Measurements from ENCODE around the gene ATP5PB.
A peak's percentile ranks its signal among the peaks of the same experiment; 100 is the strongest.

Gene ATP5PB, protein sequence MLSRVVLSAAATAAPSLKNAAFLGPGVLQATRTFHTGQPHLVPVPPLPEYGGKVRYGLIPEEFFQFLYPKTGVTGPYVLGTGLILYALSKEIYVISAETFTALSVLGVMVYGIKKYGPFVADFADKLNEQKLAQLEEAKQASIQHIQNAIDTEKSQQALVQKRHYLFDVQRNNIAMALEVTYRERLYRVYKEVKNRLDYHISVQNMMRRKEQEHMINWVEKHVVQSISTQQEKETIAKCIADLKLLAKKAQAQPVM

GRCh38 chr1:111448918-111449702, at the start of gene ATP5PB, which contains the start of gene WDR77:
Gene ATP5PB (plus strand): TSS chr1:111449464. CDS start chr1:111449542, 78 bp downstream.
Gene WDR77 (minus strand): TSS chr1:111449256. CDS start chr1:111449169, 87 bp downstream.
- peak; percentile 100 for DNase-seq

- peak; percentile 22 to 84 for DNase-seq
These were observed 49.3 kb upstream of the ATP5PB start for GRCh38 chr1:111399792-111400610.

DNA sequence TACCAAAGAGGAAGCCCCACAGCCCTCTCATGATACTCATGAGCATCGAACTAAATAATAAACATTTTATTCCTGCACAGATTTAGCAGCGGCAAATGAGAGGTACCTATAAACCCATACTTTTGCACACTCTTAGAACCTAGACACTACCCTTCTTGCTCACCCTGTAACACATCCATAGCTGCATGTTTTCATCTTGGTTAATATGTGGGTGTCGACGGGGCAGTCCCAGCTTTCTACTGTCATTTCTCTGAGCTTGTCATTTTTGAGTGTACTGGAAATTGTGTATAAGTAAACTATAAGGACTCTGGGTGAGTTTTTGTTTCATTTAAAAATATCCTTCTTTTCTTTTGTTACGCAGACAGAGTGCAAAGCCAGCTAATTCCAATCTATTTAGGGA, 47.2 kb upstream of the ATP5PB start:
- DNase-seq = no peak

GRCh38 chr1:111404588-111404987, 44.7 kb upstream of the ATP5PB start:
- no peak for DNase-seq

DNA sequence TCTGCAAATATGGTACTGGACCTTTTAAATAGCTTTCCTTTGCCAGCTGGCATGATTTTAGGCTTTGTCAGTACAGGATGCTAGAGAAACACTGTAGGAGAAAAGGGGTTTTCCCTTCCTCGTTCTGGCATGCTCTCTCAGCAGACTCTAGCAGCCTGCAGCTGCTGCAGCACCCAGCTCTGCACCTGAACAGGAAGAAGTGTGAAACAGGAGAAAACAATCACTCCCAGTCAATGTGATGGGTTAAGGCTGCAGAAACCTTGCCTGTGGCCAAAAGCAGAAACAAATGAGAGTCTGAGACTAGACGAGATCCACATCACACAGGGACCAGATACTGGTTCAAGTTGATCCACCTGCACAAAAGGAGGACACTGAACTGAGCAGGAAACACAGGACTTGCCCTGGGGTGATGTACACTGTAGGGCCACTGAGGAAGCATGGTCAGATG, 42.9 kb upstream of the ATP5PB start:
- DNase-seq = no peak

DNA sequence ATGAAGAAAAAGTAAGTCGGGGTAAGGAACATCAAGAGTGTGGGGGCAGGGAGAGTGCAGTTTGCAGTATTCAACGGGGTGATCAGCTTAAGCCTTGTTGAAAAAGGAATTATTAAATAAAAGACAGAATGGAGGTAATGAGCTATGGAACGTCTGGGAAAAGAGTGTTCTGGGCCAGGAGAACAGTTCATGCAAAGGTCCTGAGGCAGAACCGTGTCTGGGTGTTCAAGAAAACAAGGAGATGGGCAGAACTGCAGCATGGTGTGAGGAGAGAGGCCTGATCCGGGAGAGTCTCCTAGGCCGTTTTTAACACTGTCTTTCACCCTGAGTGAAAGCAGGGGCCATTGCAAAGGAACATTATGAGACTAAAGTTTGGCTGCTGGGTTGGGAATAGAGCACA, 42.0 kb upstream of the ATP5PB start:
- no peak for DNase-seq

DNA sequence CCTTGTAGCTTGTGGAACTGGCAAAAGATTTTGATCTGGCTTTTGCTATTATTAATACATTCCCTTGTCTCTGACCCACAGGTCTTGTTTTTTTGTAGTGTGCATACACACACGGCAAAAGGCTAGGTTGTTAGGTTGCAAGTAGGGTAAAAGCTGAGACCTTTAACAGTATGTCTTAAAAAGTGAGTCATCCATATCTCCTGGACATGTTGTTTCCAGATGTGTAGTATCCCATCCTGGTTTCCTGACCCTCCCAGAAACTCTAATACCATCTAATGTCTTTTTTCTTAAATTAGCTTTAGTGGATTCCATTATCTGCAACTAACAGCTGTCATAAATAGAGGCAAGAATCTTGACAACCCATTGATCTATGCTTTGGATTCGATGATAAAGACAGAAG, 36.4 kb upstream of the ATP5PB start:
- no peak for DNase-seq

DNA sequence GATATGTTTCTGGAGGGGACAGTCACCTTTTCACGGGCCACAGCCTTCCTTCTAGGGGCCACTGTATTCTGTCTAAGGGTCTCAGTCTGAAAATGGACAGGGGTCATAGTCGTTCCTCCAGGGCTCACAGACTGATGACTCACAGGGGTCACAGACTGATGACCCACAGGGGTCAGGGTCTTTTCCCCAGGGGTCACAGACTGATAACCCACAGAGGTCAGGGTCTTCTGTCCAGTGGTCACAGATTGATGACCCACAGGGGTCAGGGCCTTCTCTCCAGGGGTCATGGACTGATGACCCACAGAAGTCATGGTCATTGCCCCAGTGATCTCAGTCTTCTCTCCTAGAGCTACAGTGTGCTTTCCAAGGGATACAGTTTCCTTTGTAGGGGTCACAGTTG, 34.5 kb upstream of the ATP5PB start:
- DNase-seq = no peak

GRCh38 chr1:111415461-111415860, 33.8 kb upstream of the ATP5PB start:
- no peak for DNase-seq

DNA sequence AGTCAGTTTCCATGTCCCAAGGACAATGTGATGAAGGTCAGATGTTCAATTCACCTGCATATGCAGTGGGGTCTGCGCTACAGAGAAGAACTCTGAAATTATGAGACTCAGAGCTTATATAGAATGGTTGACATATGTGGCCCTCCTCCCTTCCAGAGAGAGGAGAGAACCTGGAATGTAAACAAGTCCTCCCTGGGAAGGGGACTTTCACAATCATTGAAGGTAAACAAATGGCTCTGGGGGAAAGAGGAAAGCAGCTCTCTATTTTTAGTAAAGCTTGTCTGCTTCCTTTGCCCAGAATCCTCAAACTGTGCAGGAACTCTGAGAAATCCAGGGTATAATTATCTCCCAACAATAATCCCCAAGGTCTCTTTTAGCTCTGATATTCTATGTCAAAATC, 31.5 kb upstream of the ATP5PB start:
- DNase-seq = no peak

GRCh38 chr1:111419037-111419436, 30.2 kb upstream of the ATP5PB start:
- DNase-seq = no peak

DNA sequence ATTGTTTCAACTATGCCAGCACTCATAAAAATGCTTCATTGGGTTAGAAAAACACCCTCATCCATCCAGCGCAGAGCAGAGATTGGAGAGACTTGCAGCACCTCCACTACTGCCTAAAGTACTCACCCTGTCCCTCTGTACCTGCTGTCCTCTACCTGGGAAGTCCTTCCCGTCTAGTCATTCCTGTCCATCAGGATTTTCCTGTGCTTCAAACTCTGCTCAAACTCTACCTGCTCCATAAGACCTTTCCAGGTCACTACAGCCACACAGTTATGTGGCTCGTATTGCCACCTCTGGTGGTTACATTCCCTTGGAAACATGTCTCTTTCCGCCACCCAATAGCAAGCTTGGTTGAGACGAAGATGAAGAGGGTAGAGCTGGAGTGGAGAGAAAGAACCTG, 28.9 kb upstream of the ATP5PB start:
- DNase-seq = no peak

DNA sequence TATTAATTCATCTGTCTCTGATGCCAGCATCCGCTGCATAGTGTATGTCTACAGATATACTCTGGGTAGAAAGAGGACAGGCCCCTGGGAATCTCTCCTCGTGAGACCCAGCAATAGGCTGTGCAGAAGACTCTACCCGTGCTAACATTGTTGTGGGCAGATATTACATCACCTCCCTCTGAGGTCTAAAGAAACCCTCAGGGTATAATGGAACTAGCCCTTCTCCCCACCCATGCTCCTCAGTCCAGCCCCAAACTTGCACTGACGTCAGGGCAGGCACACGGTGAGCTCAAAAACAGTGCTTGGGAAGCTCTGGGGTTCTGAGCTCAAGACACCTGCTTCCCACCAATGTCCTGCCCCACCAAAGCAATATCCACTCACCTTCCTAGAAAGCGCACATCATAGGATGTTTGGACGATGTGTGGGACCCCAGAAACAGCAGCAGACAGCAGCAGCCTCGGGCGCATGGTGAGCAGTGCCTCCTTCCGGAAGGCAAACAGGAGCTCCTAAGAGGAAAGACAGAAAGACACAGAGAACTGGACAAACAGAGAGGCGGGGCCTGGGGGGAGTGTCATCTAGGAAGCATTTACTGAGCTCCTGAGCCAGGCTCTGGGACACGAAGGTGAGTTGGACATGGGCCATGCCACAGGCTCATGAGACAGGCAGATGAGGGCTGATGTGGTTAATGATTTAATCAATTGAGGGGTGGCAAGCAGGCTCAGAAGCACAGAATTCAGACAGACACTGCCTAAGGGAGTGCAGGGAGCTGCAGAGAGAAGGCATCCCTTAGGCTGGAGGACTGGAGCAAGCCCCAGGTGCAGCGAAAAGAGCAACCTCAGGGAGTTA, 26.5 kb upstream of the ATP5PB start:
- no peak for DNase-seq

GRCh38 chr1:111424281-111424680, 25.0 kb upstream of the ATP5PB start:
- no peak for DNase-seq

DNA sequence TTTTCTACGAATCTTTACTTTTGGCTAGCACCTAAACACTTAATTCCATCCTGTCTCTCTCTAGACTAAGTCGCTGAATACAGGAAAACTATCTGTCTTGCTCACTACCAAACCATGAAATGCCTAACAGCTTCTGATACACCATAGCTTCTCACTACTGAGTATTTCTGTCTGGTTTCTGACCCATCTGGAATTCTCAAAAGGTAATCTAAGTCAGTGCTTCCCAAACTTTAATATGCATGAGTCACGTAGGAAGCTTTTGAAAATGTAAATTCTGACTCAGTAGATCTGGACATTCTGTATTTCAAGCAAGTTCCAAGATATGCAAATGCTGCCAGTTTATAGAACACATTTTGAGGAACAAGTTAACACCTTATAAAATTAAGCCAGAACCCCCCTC, 12.5 kb upstream of the ATP5PB start:
- DNase-seq = no peak

DNA sequence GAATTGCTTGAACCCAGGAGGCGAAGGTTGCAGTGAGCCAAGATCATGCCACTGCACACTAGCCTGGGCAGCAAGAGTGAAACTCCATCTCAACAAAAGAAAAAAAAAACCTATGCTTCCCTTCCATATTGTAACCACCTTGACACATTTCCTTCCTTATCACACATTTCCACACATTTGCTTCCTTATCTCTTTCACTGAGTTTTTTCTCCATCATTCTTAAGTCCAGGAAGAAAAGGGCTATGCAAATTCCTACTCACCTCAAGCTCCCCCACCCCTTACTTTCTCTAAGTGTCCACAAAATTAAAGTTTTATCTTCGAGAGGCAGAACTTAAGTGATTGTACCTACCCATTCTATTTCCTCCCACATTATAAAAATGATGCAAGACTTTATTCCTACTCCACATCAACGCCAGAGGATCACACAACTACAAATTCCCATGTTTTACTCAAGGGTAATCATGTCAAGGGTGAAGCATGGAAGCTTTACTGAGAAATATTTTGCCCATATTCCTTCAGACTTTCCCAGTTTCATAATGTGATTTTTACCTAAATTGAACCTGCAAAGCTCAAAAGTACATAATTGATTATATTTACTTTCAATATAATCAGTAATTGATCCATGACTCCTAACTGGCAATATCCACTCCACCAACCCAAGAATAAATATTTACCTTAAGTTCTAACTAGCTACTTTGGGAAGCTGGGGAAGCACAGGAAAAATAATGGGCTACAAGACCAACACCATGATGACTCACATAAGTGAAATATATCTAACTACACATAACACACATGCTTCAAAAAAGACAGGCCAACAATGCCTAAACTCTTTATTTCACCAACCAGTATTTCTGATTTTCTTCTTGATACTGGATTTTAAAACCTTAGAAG, 9.6 kb upstream of the ATP5PB start:
- DNase-seq = no peak

GRCh38 chr1:111441573-111442192, 7.6 kb upstream of the ATP5PB start:
- DNase-seq = no peak

GRCh38 chr1:111442457-111442856, 6.8 kb upstream of the ATP5PB start:
- no peak for DNase-seq

DNA sequence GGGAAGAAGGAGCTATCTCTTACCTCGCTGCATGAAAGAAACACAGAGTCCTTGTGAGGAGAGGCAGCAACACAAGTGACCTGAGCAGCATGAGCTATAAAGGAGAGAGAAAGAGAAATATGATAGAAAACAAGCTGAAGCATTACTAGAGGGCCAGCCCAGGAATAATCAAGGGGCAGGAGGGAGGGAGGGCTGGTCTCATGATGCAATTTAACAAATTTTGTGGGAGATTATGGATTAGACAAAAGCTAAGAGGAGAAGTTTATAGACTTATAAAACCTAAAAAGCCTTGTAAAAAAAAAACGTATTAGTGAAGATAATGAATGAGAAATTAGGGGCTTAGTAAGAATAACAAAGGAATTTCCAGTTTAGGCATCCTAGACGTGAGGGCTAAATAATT, 5.2 kb upstream of the ATP5PB start:
- DNase-seq = no peak

DNA sequence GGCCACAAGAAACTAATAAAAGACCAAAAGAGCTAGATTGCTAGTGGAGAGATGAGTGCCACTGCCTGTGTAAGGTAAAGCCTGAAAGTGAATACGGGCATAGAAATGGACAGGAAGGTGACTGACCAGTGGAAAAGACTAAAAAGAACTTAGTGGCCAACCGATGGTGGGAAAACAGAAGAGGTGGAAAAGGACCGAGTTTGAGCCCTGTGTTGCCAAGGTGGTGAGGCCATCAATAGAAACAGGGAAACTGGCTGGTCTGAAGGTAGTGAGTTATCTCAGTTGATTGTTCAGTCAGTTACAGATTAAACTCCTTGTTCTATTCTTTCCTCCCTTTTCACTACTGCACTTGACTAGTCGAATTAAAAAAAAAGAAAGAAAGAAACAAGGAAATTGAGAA, 2.7 kb upstream of the ATP5PB start:
- DNase-seq = no peak
